Frontal cortex (tissue), 4 donors: ENCODE measurements around the gene SCYGR1. TPM values are rescaled to one million over a fixed set of nuclear protein-coding genes. Genes with fewer than 3 reads are reported as not detected.
"Not testable (repeated sequence)": the region's sequence is repeated elsewhere in the genome, so short reads cannot be mapped to it uniquely, and the experiment has no call there.

Experiments used
- DNase-seq, 2 donors: peaks; one replicate each; pipeline ENCODE4 v3.0.0; 2012; ENCODE audit warnings: low spot score in 2 of 2
- FAIRE-seq: peaks from 2 replicates; lab custom pipeline; 2012; peaks lifted over from hg19 to GRCh38; lab: Jason Lieb, UNC
- total RNA-seq: library from RNA; depleted of rRNA; stranded (reverse); fragments of >200 nt; gene quantifications from one replicate; pipeline ENCODE4 v1.2.3, GENCODE V29; 2014
- donor health status: control.
- donor health status: control.
- donor health status: control.

Gene SCYGR1
- total RNA-seq, 1 donor from 2014 or later: not detected

DNA sequence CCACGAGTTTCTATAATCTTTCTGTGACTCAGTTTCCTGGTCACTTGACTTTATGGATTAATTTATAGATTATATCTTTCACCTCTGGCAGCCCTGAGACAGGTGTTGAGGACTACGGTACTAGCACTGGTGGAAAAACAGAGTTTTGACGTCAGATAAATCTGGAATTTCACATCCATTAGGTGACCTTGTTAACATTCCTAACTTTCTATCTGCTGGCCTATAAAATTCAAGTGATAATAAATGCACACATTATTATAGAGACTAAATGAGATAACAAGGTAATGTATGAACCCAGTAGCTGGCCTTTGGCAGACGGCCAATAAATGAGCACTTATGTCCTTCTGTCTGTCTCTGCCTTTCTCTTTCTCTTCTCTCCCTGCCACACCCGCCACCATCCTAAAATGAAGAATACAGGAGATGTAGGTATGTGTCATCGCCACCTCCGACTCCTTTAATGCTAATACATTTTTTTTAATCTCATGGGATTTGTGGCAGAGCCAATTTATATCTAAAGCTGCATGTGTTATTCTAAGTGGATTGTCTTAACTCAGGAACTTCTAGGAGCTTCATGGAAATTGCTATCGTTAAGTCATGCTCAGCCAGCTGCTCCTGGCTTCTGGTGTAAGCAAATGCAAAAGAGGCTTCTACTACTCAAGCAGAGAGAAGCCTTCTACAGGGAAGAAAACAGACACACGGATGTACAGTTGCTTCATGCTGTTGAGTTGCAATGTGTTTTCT lies 10.9 kb downstream of the SCYGR1 start:
- no peak for DNase-seq
- FAIRE-seq: no peak

DNA sequence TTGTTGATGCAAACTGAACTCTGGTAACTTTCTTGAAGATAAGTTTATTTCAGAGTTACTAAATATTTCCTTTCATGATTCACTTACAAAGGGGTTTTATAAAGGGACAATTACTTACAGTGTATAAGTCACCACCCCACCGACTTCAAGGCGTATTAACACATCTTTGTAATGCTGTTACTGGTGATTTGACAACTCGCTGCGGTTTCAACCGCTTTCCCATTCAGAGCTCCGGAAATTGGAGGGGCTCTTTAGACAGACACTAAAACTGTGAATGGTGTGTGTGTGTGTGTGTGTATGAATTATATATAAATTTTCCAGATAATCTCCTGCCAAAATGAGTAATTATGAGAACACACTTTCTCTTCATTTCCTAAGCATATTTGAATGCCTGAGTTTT lies 13.6 kb downstream of the SCYGR1 start:
- DNase-seq (no peak), FAIRE-seq (no peak)

DNA sequence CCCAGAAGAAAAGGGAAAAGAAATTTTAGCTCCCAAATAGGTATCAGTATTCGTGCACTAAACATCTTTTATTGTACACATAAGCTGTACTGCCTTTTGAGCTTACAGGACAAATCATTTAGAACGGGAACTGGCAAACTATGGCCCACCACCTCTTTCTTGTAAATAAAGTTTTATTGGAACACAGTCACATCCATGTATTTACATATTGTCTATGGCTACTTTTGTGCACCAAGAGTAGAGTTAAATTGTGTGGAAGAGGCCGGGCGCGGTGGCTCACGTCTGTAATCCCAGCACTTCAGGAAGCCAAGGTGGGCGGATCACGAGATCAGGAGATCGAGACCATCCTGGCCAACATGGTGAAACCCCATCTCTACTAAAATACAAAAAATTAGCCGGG lies 14.4 kb downstream of the SCYGR1 start:
- FAIRE-seq (no peak), DNase-seq (no peak)

DNA sequence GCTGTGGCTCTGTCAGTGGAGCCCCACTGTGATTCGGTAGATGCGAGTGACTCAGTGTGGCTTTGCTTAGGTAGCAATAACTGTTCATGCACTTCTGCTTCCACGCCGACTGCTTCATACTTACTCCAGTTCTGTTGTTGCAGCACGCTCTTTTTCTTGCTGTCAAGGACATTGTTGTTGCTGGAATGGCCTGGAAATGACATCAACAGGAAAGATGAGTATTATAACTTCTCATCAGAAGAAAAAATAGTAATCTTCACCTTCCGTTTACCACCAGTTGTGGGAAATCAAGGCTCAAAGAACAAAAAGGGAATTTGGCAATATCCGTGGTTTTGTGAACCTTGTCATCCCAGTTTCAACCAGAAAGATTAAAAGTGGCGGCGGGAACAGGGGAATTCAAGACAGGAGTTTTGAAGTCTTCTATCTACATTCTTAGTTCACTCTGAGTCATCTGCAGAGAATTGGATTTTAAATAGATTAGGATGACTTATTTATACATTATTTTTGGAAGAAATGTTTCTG lies 16.9 kb downstream of the SCYGR1 start:
- FAIRE-seq: no peak
- DNase-seq: no peak

DNA sequence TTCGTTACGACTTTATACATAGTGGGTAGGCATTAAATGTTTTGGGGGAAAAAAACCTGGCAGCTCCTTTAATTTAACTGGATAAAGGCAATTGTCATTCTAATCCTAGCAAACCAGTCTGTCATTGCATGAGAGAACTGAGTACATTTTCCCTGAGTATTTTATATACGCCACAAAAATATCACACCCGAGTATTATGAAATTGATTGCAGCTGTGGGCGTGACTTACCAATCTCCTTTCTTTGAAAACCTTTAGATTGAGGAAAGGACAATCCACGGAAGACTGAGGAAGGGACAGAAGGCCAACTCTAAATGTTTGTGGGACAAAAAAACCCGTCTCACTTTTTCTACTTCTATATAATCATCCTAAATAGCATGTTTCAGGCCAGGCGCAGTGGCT lies 17.7 kb downstream of the SCYGR1 start:
- no peak for DNase-seq
- FAIRE-seq: no peak

DNA sequence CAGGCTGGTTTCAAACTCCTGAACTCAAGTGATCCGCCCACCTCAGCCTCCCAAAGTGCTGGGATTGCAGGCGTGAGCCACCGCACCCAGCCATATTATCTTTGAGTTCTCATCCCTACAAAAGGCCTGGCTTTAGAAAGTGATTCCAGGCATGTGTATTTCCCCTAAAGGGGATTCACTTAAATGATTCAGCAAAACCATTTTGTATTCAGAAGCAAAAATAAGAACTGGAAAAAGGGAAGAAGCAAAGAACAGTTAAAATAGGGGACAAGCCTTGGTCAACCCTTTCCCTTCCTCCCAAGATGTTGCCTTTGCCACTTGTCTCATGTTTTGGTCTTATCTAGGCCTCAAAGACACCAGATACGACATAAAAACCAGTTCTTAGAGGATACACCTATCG lies 19.2 kb downstream of the SCYGR1 start:
- no peak for FAIRE-seq
- no peak for DNase-seq

DNA sequence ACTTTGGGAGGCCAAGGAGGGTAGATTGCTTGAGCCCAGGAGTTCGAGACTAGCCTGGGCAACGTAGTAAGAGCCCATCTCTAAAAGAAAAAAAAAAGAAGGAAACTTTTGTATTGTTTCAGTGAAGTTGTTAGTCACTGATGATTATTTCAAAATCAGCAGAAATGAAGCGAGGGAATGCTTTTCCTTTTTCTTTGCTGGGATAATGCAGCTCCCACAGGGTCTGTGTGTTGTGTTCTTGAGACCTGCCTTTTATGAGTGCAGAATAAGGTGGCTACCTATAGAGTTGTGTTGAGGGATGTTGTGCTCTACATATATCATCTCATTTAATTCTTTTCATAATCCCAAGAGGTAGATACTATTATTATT lies 20.3 kb downstream of the SCYGR1 start:
- DNase-seq: no peak
- no peak for FAIRE-seq

DNA sequence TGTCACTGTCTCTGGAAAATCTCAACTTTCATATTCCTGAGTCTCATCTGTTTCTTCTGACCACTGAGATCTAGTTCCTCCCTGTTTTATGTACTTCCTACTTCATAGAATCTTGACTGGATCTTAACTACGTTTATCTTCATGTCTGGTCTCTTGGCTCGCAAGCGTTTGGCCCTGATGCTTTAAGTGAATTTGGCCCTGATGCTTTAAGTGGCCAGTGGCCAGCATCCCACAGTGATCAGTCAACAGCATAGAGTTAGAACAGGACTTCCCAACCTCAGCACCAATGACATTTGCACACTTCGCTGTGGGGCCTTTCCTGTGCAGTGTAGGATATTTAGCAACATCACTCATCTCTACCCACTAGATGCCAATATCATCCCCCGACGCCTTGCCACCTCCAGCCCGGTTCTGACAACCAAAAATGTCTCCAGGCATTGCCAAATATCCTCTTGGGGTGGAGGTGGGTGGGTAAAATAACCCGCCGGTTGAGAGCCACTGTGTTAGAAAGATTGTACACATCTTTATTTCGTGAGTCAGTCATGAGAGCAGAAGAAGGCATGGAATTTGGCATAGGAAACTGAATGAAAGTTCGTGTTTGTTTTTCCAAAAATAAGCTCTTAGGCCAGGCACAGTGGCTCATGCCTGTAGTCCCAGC lies 20.9 kb downstream of the SCYGR1 start:
- FAIRE-seq (no peak), DNase-seq (no peak)

DNA sequence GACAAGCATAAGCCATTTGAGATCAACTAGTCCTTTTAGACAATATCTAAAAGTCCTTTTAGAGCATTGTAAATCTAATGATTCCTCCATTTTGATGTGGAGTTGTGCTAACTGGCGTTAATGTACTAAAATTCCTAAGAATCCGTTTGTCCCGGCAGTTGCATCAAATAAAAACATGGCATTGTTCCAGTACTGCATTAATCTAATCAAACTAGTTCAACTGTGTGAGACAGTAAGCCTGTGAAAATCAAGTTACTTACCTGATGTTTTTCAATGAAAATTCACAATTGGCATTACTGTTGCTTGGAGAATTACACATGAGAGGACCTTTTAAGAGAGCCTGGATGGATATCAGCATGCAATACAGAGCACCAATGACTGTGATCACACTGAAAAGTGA lies 21.9 kb downstream of the SCYGR1 start:
- FAIRE-seq (no peak), DNase-seq (no peak)

DNA sequence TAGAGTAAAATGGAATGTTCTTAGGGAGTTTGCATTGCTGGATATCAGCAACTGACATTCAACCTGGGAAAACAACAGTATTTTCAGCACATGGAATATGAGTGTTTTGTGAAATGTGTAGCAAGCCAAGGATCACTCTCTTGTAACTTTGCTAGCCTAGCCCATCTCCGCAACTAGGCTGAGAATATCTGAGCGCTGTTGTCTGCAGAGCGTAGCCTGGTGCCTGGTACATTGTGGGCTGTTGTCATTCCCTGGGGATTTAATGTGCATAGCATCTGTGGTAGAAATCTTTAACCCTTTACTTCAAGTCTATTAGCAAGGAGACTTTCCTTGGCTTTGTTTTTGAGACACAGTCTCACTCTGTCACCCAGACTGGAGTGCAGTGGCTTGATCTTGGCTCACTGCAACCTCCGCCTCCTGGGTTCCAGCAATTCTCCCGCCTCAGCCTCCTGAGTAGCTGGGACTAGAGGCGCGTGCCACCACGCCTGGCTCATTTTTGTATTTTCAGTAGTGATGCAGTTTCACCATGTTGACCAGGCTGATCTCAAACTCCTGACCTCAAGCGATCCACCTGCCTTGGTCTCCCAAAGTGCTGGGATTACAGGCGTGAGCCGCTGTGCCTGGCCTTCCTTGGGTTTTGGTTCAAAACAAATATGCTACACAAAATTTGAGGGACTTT lies 23.0 kb downstream of the SCYGR1 start:
- not testable (repeated sequence) for DNase-seq, FAIRE-seq

DNA sequence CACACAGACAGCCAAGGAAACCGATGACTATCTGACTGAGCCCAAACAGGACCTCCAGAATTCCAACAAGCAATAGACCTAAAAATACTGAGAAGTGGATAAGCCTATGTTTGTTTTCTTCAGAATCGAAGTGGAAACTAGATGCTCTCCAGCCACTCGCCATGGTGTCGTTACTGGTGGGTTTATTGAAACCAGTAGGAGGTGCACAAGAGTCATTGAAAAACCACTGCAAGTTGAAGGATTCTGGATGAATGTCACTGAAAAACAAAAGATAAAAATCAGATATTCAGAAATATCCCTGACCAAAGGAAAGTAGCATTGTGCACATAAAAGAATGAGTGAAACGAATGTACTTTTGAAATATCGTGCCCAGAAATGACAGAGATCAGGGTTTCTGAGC lies 24.0 kb downstream of the SCYGR1 start:
- no peak for FAIRE-seq
- DNase-seq: no peak

DNA sequence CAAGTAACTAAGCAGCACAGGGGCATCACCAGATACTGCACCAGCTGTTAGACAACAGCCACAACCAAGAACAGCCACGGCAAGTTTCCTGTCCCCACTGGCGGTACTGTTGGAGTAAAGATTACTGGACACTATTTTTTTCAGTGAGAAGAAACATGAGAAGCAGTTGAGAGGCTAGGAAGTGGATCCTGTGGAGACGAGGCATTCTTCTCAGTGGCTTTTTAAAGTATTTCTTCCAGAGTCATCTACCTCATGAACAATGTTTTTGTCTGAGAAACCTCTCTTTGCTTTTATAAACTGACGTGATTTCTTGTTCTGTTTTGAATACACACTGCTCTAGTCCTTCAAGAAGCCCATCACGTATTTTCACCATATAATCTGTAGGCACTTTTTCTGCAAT lies 27.4 kb downstream of the SCYGR1 start:
- FAIRE-seq (no peak), DNase-seq (no peak)

DNA sequence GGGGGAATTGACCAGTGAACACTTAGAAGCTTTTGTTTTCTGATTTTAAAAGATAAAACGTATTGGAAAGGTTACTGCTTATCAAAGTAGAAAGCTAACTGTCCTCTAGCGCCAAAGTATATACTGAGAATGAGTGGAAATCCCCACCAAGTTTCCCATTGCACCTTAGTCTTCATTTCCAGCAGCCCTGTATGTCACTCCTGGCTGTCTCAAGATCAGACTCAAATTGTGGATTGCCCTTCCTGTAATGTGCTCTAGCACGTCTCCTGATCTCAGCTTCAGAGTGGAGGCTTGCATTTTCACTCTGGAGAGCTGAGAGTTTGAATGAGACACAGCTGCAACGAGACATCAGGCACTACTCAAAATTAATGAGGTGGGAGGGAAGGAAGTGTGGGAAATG lies 36.1 kb downstream of the SCYGR1 start:
- no peak for FAIRE-seq
- no peak for DNase-seq

DNA sequence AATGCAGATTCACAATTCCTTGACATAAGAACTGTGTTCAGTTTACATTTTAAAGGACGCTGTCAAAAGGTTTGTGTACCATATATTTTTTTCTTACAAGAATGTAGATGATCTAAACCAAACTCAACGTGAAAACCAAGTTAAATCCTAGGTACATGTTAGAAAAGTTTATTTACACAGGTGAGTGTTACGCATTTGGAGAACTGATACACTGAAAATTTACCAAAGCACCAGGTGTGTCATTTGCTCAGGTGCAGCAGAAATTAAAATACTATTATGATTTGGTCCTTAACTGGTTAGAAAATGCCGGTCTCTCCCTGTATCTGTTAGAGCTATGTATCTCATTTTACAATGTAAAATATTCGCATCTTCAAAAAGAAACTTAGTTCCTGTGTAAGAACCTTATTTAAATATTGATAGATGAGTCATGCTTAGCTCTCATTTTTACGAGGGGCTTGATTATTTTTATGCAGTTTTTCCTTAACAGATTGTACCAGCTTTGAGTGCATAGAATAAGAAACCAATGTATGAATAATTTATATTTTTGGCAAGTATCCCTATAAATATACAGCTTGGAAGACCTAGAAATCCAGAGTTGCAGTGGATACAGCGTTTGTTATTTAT lies 37.6 kb downstream of the SCYGR1 start:
- DNase-seq: no peak
- FAIRE-seq: no peak

DNA sequence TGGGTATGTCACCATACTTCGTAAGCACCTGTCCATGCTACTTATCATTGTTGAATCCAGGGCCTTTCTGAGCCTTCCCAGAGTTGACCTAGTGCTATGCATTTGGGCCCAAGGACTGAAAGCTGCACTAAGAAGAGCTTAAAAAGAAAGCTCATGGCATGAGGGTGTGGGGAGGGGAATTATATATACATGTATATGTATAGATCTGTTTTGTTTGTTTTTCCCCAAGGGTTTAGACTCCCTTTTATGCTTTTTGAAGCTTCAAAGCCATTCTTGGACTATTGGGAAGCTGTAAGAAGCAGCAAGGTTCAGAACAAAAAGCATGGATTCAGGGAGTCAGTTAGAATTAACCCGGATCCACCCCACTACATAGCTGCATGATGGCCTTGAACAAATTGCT lies 39.4 kb downstream of the SCYGR1 start:
- no peak for DNase-seq
- FAIRE-seq: no peak

DNA sequence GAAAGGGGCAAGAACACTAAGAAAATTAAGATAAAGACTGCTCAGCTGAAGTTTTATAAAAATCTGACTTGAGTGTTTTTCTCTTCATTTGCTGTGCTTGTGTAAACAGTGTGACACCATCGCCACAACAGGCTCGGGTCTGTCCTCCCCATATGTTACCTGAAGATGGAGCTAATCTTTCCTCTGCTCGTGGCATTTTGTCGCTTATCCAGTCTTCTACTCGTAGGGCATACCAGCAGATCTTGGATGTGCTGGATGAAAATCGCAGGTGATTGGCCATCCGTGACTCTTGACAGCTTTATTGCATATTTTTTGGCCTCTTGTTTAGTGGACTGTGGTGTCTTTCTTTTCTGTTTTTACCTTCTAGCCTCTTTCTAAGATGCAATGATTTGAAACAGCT lies 40.6 kb downstream of the SCYGR1 start:
- no peak for DNase-seq
- no peak for FAIRE-seq

DNA sequence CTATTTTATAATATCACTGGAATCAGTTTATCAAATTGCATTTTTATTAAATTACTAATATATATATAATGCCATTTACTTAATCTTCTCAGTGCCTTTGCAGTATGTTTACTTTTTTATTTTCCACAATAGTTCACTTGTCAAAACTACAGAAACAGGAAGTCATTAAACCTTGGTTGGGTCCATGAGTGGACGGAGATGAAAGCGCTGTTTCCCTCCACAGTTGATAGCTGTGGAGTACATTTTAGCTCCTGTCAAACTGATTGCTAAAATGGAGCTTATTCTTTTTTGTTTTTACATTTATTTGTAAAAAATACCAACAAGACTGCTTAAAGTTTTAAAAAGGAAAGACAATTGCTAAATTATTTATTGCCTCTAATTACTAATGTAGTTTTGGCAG lies 43.5 kb downstream of the SCYGR1 start:
- no peak for FAIRE-seq

DNA sequence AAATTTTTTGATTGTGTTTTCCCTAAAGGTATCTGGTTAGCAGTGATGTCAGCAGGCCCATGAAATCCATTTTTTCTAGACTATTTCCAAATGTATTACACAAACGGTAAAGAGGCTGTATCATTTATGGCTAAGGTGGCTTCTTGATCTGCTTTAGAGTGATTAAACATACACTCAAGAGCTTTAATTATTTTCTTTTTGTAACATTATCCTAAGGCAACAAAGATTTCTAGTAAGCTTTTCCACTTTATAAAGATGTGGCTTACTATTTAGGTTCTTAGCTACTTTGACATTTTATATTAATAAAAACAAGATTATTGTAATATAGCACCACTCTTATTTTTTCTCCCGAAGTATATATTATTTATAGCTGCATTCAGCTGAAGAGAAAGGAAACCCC lies 46.2 kb downstream of the SCYGR1 start:
- no peak for DNase-seq
- FAIRE-seq: no peak

More for the DNA sequence above, 43.5 kb downstream of the SCYGR1 start:
- no peak for DNase-seq

DNA sequence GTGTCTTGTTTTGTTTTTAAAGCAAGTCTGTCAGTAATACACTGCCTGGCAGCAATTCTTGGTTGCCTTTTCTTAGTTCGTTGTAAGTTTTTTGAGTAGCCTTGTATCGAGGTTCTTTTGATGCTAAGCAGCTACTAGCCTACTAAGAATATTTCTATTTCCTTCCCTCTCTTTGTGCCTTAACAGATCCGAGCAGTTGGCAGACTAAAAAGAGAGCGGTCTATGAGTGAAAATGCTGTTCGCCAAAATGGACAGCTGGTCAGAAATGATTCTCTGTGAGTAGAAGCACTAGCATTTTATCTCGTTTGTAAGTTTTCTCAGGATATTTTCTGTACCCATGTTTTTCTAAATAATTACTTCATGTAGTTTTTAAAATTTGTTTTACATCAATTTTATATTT lies 47.6 kb downstream of the SCYGR1 start:
- FAIRE-seq (peak; percentile 59), DNase-seq (no peak)

DNA sequence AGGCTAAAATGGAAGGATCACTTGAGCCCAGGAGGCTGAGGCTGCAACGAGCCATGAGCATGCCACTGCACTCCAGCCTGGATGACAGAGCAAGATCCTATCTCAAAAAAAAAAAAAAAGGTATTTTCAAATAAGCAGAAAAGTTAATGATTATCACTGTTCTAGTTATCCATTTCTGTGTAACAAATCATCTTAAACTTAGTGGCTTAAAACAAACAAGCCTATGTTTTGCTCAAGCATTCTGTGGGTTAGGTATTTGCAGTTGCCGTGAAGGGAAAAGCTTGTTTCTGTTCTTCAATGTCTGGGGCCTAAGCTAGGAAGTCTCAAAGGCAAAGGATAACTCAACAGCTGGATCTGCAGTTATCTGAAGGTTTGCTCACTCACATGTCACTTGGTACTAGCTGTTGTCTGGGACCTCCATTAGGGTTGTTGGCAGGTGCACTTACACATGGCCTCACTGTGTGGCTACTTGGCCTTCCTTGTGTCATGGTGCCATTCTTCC lies 48.6 kb downstream of the SCYGR1 start:
- no peak for DNase-seq
- no peak for FAIRE-seq
